GM19452 (cell line): Measurements from ENCODE around the gene SRRM2.

Source experiments
- ATAC-seq: cut with Tn5 transposase; IDR thresholded peaks from one replicate; pipeline ENCODE4 v1.9.1; 2021; ENCODE audit not compliant: unreplicated experiment

Gene SRRM2

GRCh38 chr16:2737895-2738418, 14.5 kb upstream of the SRRM2 start:
- ATAC-seq: no peak

- ATAC-seq: no peak
Measured at GRCh38 chr16:2738615-2739014, 13.8 kb upstream of the SRRM2 start.

GRCh38 chr16:2739625-2740430, 12.6 kb upstream of the SRRM2 start:
- ATAC-seq: no peak

GRCh38 chr16:2740476-2740875, 12.0 kb upstream of the SRRM2 start:
- ATAC-seq: no peak

GRCh38 chr16:2741168-2741567, 11.3 kb upstream of the SRRM2 start:
- no peak for ATAC-seq

- no peak for ATAC-seq
Measured at GRCh38 chr16:2742323-2743006, 10.0 kb upstream of the SRRM2 start.

GRCh38 chr16:2743007-2743810, 9.2 kb upstream of the SRRM2 start:
- no peak for ATAC-seq

GRCh38 chr16:2744711-2745110, 7.7 kb upstream of the SRRM2 start:
- ATAC-seq: no peak

GRCh38 chr16:2745116-2745890, 7.1 kb upstream of the SRRM2 start:
- no peak for ATAC-seq

- no peak for ATAC-seq
Measured at GRCh38 chr16:2745961-2746360, 6.5 kb upstream of the SRRM2 start.

- ATAC-seq: no peak
Measured at GRCh38 chr16:2748757-2749455, 3.5 kb upstream of the SRRM2 start.

- no peak for ATAC-seq
Measured at GRCh38 chr16:2749476-2749875, 3.0 kb upstream of the SRRM2 start.

GRCh38 chr16:2749936-2750335, 2.5 kb upstream of the SRRM2 start:
- ATAC-seq: no peak

GRCh38 chr16:2751577-2752034, 832 bp upstream of the SRRM2 start:
- ATAC-seq: peak; percentile 31

- ATAC-seq: peak; percentile 32
Measured at GRCh38 chr16:2752850-2753732, 653 bp downstream of the SRRM2 start.

GRCh38 chr16:2753733-2754020, 1.2 kb downstream of the SRRM2 start:
- ATAC-seq: no peak

GRCh38 chr16:2755158-2755557, 2.7 kb downstream of the SRRM2 start:
- no peak for ATAC-seq

- no peak for ATAC-seq
Measured at GRCh38 chr16:2756288-2757015, 4.0 kb downstream of the SRRM2 start.

- no peak for ATAC-seq
Measured at GRCh38 chr16:2757344-2757743, 4.9 kb downstream of the SRRM2 start.
